ENCODE measurements around the gene CDK14. TPM values are rescaled to one million over a fixed set of nuclear protein-coding genes. Genes with fewer than 3 reads are reported as not detected.

CDK14 gene
- total RNA-seq, 1 donor: 41.0 TPM

DNA sequence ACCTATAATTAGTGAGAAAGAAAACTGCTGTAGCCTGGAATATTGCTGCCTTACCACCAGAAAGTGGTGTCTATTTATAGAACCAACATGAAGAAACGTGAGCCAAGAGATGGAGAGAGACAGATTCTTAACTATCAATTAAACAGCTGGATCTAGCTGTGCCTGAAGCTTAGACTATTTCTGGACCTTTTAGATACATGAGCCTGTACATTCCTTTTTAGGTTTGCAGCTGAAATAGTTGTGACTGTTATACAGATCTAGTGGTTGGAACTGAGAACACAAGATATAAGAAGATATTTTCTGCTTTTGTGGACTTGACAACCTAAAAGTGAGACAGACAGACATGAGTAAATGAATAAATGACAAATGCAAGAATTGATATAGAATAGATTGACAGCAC lies 73.4 kb downstream of the CDK14 start:
- DNase-seq (ENCODE audit: low read depth): no peak
- TF ChIP-seq CTCF (IDR thresholded peaks at IDR 0.05; ENCODE audit: insufficient read depth, low read depth, low read length): no peak
- H3K4me3 ChIP-seq (ENCODE audit: low read depth, low read length): no peak overlapping the region

GRCh38 chr7:90671571-90671970 lies 75.5 kb downstream of the CDK14 start:
- H3K4me3 ChIP-seq (ENCODE audit: low read depth, low read length): no peak overlapping the region
- TF ChIP-seq CTCF (IDR thresholded peaks at IDR 0.05; ENCODE audit: insufficient read depth, low read depth, low read length): no peak

GRCh38 chr7:90672210-90672609 lies 76.1 kb downstream of the CDK14 start:
- TF ChIP-seq CTCF (IDR thresholded peaks at IDR 0.05; ENCODE audit: insufficient read depth, low read depth, low read length): no peak
- no peak overlapping the region for H3K4me3 ChIP-seq (ENCODE audit: low read depth, low read length)
- no peak for DNase-seq (ENCODE audit: low read depth)

More at GRCh38 chr7:90671571-90671970, 75.5 kb downstream of the CDK14 start:
- DNase-seq (ENCODE audit: low read depth): peak; percentile 73

DNA sequence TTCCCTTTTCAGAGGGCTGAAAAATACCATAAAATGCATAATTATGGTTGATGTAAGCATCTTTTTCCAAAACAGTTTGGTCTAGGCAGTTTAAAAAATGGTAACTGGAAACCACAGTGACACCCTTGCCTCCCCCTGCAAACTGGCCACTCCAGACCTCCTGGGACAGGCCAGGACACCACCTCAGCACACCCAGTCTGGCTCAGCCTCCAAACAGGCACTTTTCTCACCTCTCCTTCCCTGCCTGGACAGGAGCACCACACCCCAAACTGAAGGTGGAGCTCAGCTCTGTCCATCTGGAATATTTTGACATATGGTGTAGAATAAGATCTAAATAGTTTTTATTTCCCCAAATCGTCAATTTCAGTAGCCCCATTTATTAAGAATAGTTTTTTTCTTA lies 78.5 kb downstream of the CDK14 start:
- DNase-seq (ENCODE audit: low read depth): peak; percentile 28
- no peak overlapping the region for H3K4me3 ChIP-seq (ENCODE audit: low read depth, low read length)
- no peak for TF ChIP-seq CTCF (IDR thresholded peaks at IDR 0.05; ENCODE audit: insufficient read depth, low read depth, low read length)

DNA sequence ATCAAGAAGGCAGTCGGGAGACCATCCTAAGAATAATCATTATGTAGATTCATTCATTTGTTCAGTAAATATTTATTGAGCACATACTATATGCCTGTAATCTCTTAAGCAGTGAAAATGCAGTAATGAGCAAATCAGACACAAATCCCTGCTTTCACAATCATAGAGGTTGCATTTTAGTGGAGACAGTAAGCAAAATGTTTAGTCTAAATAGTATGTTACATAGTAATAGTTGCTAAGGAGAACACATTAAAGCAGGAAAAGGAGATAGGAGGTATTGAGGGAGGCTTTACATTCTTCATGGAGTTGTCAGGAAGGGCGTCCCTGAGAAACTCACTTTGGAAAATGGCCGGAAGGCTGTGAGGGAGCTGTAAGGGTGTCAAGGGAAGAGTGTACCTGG lies 79.9 kb downstream of the CDK14 start:
- peak; percentile 25 for DNase-seq (ENCODE audit: low read depth)
- no peak for TF ChIP-seq CTCF (IDR thresholded peaks at IDR 0.05; ENCODE audit: insufficient read depth, low read depth, low read length)

DNA sequence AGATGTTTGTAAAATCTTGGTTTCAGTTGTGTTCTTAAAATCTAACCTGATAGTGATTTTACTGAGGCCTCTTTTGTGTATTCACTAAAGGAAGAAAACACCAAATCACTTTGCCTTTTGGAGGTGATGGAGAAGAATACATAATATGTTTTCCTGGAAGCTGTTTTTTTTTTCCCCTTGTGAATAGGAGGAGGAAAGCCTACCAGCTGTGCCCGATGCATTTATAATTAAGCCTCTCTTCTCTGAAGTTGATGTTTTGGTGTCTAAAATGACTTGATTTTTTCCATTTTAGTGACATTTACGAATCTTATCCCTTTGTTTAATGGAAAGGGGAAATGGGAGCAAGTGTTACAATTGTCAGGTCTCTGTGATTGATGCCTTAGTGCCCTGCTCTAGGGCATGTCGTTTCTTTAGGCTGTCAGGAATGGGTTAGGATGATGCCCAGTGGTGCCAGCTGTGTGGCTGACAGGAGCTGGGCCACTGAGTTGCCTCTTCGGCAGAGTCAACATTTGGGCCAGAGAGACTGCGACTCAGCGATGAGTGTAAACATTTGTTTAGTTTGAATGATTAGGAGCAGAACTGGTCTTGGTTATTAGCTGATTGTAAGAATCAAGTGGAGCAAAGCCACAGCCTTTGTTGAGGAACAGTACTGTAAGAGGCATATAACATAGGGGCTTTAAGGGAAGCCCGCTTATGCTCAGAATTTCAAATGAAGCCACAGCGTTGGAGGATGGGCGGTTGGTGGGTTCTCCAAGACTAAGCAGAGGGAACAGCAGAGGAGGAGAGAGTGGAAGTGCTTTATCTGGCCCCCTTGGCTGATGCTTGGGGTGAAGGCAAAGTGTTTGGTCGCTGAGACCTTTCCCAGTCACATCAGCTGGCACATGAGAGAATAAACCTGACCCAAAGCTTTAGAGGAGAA lies 81.6 kb downstream of the CDK14 start:
- TF ChIP-seq CTCF (IDR thresholded peaks at IDR 0.05; ENCODE audit: insufficient read depth, low read depth, low read length): no peak
- H3K4me3 ChIP-seq (ENCODE audit: low read depth, low read length): no peak overlapping the region
- no peak for DNase-seq (ENCODE audit: low read depth)

More for the DNA sequence above, 79.9 kb downstream of the CDK14 start:
- no peak overlapping the region for H3K4me3 ChIP-seq (ENCODE audit: low read depth, low read length)
